Endothelial cell (in vitro differentiated cells): ENCODE results near the gene KRTAP1-1. TPM values are rescaled to one million over a fixed set of nuclear protein-coding genes. Genes with fewer than 3 reads are reported as not detected.

Experiments
- DNase-seq: peaks from one replicate; pipeline ENCODE4 v3.0.0; 2021; ENCODE audit warnings: low spot score
- H3K27ac Mint-ChIP-seq: one replicate; pipeline ENCODE4 v1.8.0; 2021; ENCODE audit warnings: mixed read lengths, inconsistent platforms; ENCODE audit not compliant: unreplicated experiment
- H3K27me3 Mint-ChIP-seq: one replicate; pipeline ENCODE4 v1.8.0; 2021; ENCODE audit warnings: mild to moderate bottlenecking, moderate library complexity, mixed read lengths, inconsistent platforms; ENCODE audit not compliant: unreplicated experiment
- H3K36me3 Mint-ChIP-seq: one replicate; pipeline ENCODE4 v1.8.0; 2021; ENCODE audit warnings: mild to moderate bottlenecking, low read depth, mixed read lengths, inconsistent platforms; ENCODE audit not compliant: unreplicated experiment
- H3K4me1 Mint-ChIP-seq: one replicate; pipeline ENCODE4 v1.8.0; 2021; ENCODE audit warnings: mild to moderate bottlenecking, mixed read lengths, inconsistent platforms; ENCODE audit not compliant: unreplicated experiment
- H3K4me3 Mint-ChIP-seq: one replicate; pipeline ENCODE4 v1.8.0; 2021; ENCODE audit warnings: mild to moderate bottlenecking, mixed read lengths, inconsistent platforms; ENCODE audit not compliant: unreplicated experiment
- H3K9me3 Mint-ChIP-seq: one replicate; pipeline ENCODE4 v1.8.0; 2021; ENCODE audit warnings: mixed read lengths, inconsistent platforms; ENCODE audit not compliant: unreplicated experiment
- total RNA-seq: library from RNA; stranded (reverse); fragmentation: NEBNext Ultra II Directional; extraction: Animal tissue kit (Norgen Biotek cat#: 25700); gene quantifications from one replicate; pipeline ENCODE4 v1.2.1, GENCODE V29; 2021; ENCODE audit not compliant: unreplicated experiment
- TF ChIP-seq, protein P1 (sequence below): fragments of 200-600 bp; sonication (generic); IDR thresholded peaks from one replicate; pipeline ENCODE4 v1.5.0; 2021; ENCODE audit warnings: antibody characterized with exemption; ENCODE audit not compliant: unreplicated experiment

Gene KRTAP1-1
- total RNA-seq, 1 donor from 2014 or later = not detected

DNA sequence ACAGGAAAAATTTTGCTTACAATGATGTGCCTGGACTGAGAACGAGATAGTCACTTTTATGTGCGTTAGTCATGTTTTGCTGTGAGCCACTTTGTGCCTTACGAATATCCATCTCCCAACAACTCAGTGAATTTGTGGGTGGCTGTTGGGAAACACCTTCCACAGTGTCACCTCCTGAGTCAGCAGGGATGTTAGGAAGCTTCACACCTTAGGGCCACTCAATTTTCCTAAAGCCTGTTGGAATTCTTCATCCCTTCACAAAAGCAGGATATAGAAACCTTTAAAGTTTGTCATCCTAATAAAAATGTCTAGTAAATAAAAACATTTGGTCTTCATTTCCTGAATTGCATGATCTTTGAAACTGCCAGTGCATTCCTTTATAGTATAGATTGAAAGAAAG lies 28.1 kb downstream of the KRTAP1-1 start:
- TF ChIP-seq, protein P1, sequence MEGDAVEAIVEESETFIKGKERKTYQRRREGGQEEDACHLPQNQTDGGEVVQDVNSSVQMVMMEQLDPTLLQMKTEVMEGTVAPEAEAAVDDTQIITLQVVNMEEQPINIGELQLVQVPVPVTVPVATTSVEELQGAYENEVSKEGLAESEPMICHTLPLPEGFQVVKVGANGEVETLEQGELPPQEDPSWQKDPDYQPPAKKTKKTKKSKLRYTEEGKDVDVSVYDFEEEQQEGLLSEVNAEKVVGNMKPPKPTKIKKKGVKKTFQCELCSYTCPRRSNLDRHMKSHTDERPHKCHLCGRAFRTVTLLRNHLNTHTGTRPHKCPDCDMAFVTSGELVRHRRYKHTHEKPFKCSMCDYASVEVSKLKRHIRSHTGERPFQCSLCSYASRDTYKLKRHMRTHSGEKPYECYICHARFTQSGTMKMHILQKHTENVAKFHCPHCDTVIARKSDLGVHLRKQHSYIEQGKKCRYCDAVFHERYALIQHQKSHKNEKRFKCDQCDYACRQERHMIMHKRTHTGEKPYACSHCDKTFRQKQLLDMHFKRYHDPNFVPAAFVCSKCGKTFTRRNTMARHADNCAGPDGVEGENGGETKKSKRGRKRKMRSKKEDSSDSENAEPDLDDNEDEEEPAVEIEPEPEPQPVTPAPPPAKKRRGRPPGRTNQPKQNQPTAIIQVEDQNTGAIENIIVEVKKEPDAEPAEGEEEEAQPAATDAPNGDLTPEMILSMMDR = no peak
- Mint-ChIP-seq H3K9me3 (no peaks in the 10 kb centered on the region), H3K36me3 (no peaks in the 10 kb centered on the region), H3K27ac (no peak overlapping the region), H3K4me3 (no peak overlapping the region), H3K4me1 (peaks cover 15% of the 10 kb centered on the region), H3K27me3 (no peaks in the 10 kb centered on the region)
- DNase-seq = no peak

DNA sequence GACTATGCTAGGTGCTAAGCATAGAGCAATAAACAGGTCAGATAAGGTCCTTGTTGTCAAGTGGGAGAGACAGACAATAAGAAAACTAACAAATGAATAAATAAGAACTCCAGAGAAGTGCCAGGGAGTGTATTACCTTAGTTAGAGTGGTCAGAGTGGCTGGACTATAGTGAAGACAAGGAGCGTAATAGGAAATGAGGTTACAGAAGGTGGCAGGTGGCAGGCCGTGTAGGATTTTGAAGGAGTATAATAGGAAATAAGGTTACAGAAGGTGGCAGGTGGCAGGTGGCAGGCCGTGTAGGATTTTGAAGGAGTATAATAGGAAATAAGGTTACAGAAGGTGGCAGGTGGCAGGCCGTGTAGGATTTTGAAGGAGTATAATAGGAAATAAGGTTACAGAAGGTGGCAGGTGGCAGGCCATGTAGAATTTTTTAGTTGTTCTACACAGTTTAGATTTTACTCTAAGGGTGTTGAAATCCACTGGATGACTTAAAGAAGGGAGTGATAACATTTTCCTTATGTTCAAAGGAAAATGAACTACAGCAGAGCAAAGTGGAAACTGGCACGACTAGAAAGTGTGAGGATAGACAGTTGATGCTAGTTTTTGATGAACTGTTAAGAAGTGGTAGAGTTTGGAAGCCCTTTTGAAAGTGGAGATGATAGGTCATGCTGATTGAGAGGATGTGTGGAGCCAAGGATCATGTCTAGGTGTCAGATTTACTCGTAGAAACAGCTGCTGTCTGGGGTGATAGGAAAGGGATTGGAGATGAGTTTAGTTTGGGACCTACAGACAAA lies 28.7 kb downstream of the KRTAP1-1 start:
- no peaks in the 10 kb centered on the region for H3K9me3 Mint-ChIP-seq
- TF ChIP-seq, protein P1 = no peak
- H3K4me3 Mint-ChIP-seq = no peak overlapping the region
- H3K27ac Mint-ChIP-seq = no peak overlapping the region
- H3K4me1 Mint-ChIP-seq = peaks cover 9% of the 10 kb centered on the region
- no peaks in the 10 kb centered on the region for H3K27me3 Mint-ChIP-seq
- DNase-seq = no peak
- H3K36me3 Mint-ChIP-seq = no peaks in the 10 kb centered on the region

DNA sequence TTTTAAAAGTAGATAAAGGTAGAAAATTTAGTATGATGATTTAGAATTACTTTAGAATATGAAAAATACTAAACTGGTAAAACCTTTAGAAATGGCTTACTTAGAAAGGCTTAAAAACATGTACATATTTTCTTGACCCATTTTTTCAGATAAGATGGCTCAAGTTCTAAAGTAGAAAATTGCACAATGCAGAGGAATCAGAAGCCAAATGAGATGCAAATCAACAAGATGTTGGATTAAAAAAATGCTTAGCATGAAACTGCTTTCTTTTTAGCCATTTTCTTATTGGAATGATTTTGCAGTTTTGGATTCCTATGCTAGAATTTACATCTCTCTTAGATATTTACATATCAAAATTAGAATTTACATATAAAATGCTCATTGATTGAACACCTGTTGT lies 30.8 kb downstream of the KRTAP1-1 start:
- TF ChIP-seq, protein P1 = no peak
- H3K27ac Mint-ChIP-seq = no peak overlapping the region
- H3K4me3 Mint-ChIP-seq = no peak overlapping the region
- DNase-seq = no peak
- no peaks in the 10 kb centered on the region for H3K9me3 Mint-ChIP-seq
- no peaks in the 10 kb centered on the region for H3K36me3 Mint-ChIP-seq
- no peaks in the 10 kb centered on the region for H3K4me1 Mint-ChIP-seq
- H3K27me3 Mint-ChIP-seq = no peaks in the 10 kb centered on the region

DNA sequence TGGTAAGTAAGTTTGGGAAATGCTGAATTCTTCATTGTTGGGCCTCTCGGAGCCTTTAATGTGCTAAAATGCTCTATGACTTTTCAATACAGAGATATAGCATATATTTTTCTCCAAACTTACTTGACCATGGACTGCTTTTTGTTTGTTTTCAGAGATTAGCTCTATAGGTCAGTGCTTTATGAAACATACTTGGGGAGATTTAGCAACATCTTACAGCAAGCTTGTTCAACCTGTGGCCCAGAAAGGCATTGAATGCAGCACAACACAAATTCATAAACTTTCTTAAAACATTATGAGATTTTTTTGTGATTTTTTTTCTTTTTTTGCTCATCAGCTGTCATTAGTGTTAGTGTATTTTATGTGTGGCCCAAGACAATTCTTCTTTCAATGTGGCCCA lies 31.3 kb downstream of the KRTAP1-1 start:
- no peak for DNase-seq

DNA sequence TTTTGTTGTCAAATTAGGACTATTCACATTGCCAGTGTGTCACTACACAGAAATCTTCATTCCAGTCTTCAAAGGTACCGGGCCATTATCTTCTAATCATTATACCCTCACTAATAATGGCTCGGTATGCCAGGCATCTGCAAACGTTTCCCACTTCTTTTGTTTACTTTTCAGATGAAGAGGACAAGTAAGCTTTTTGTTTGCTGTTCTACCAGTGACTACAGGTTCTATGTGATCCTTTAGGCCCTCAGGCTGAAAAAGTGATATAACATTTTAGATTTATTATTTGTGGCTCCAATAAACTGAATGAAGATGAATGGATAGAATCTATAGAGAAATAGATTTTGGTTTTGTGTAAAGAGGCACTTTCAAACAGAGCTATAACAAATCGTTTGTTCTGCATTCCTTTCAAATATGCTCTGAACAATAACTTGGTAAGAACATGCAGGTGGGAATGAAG lies 31.9 kb downstream of the KRTAP1-1 start:
- no peak for DNase-seq
- Mint-ChIP-seq H3K36me3 (no peaks in the 10 kb centered on the region), H3K4me3 (no peak overlapping the region), H3K27ac (no peak overlapping the region), H3K9me3 (no peaks in the 10 kb centered on the region), H3K4me1 (no peaks in the 10 kb centered on the region), H3K27me3 (no peaks in the 10 kb centered on the region)
- TF ChIP-seq, protein P1 = no peak

More for the DNA sequence above, 31.3 kb downstream of the KRTAP1-1 start:
- Mint-ChIP-seq H3K27ac (no peak overlapping the region), H3K9me3 (no peaks in the 10 kb centered on the region), H3K27me3 (no peaks in the 10 kb centered on the region), H3K36me3 (no peaks in the 10 kb centered on the region), H3K4me3 (no peak overlapping the region), H3K4me1 (no peaks in the 10 kb centered on the region)
- TF ChIP-seq, protein P1 = no peak
